GM10248 (cell line): ENCODE data around the gene SLC17A7.

Experiments
- CTCF ChIA-PET: fragments of 300-600 bp; sonication (Branson Sonifier 250); formaldehyde crosslinking; extraction: SDS; loops from one replicate; lab custom pipeline; 2021; ENCODE audit warnings: antibody characterized with exemption; lab: Yijun Ruan, JAX
- POLR2A ChIA-PET: fragments of 350-650 bp; sonication (Branson Sonifier 250); formaldehyde crosslinking; extraction: SDS; loops from one replicate; lab custom pipeline; 2020; ENCODE audit warnings: antibody characterized with exemption; lab: Yijun Ruan, JAX
- DNase-seq: peaks from one replicate; pipeline ENCODE4 v3.0.0; 2012; ENCODE audit errors: extremely low spot score
- TF ChIP-seq, protein P1 (sequence below): IDR thresholded peaks from 2 replicates; pipeline ENCODE4 v1.5.1; 2012; ENCODE audit warnings: mild to moderate bottlenecking, low read depth; ENCODE audit errors: extremely low read depth, missing control alignments, control extremely low read depth

SLC17A7 gene

DNA sequence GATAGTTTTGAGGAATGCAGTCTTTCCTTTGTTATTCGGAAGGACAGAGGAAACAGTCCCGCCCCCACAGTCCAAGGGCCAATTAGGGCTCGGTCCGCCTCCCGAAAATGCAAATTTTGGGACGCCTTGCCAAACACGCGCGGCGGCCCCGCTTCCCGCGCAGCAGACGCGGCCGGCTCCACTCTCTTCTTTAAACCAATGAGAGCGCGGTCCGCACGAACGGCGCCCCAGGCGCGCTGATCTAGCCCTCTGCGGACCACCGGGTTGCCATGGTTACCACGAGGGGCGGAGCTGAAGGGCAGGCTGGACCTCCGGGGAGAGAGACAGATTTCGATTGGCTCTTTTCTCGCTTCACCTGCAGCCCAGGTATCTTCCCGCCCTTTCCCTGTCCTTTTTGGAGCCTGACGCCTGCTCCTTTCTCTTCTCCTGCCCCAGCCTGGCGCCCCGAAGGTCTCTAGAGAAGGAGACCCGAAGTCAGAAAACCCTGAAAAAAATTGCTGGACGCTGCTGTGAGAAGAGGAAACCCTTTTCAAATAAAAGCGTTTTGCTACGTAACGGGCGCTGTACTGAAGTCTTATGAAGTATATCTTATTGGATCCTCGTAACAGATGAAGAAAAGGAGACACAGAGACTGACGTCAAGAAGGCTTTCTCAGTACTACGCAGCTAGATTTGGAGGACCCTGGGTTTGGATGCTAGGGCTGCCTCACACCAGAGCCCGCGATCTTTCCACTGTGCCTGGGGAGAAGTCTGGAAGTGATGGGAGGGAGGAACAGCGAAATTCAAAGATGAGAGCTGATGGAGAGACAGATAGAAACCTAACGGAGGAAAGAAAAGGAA, 20.1 kb downstream of the SLC17A7 start:
- TF ChIP-seq, protein P1, sequence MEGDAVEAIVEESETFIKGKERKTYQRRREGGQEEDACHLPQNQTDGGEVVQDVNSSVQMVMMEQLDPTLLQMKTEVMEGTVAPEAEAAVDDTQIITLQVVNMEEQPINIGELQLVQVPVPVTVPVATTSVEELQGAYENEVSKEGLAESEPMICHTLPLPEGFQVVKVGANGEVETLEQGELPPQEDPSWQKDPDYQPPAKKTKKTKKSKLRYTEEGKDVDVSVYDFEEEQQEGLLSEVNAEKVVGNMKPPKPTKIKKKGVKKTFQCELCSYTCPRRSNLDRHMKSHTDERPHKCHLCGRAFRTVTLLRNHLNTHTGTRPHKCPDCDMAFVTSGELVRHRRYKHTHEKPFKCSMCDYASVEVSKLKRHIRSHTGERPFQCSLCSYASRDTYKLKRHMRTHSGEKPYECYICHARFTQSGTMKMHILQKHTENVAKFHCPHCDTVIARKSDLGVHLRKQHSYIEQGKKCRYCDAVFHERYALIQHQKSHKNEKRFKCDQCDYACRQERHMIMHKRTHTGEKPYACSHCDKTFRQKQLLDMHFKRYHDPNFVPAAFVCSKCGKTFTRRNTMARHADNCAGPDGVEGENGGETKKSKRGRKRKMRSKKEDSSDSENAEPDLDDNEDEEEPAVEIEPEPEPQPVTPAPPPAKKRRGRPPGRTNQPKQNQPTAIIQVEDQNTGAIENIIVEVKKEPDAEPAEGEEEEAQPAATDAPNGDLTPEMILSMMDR: no peak
- no peak for DNase-seq
- CTCF ChIA-PET: interaction anchor here (1.2 to 3.5 kb wide), 4 partner anchors 13 to 30 kb away, joined by 3 to 21 read pairs (median 5); no protein-coding TSS in a partner anchor
- POLR2A ChIA-PET: no interaction called here

DNA sequence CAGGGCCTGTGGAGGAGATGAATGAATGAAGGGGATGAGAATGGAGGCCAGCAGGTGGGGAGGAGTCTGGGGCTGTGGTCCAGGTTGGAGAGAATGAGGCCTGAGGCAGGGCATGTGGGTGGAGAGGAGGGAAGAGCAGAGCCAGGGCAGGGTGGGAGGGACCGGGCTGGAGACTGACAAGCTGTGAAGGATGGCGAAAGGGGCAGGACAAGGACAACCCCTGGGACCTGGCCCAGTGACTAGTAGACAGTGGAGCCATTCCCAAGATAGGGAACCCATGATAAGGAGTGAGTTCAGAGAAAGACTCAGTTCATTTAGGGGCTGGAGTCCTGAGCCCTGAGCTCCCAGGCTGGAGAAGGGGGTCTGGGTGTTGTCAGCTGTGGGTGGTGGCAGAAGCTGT, 21.1 kb downstream of the SLC17A7 start:
- TF ChIP-seq, protein P1: no peak
- ChIA-PET POLR2A (no interaction called here), CTCF (interaction anchor here (0.8 to 3.5 kb wide), 7 partner anchors 11 to 325 kb away, joined by 3 to 21 read pairs (median 3); no protein-coding TSS in a partner anchor)
- no peak for DNase-seq

DNA sequence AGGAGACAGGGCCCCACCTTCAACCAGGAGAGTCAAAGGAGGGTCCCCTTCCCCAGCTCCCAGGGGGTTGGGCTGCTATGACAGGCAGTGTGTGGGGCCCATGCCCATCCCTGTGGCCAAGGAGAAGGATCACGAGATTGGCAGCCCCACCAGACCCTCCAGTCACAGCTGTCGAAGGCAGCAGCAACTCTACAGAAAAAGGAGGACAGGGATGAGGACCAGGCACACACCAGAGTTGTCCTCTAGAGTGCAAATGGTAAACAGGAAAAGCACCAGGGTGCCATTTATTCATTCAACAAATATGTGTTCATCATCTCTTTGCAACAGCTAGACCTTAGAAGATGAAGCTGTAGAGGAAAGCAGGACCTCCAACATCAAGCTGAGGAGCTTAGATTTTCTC, 22.2 kb downstream of the SLC17A7 start:
- TF ChIP-seq, protein P1: no peak
- DNase-seq: no peak
- ChIA-PET CTCF (interaction anchor here (1.1 to 3.5 kb wide), 7 partner anchors 8 to 324 kb away, joined by 3 to 21 read pairs (median 7); no protein-coding TSS in a partner anchor), POLR2A (no interaction called here)

DNA sequence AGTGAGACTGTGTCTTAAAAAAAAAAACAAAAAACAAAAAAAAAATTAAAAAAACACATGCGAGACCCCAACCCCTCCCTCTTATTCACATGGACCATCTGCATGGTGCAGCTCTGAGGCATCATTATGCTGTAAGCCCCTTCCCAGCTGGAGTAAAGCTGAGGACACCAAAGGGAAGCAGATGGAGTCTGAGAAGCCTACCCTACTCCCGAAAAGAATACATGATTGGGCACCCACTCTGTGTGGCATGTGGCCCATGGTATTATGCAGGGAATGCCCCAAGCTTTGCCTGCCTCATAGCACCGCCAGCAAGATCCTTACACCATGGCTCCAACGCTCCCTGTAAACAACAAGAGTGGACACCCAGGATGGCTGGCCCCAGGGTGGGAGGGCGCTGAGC, 22.8 kb downstream of the SLC17A7 start:
- ChIA-PET POLR2A (no interaction called here), CTCF (interaction anchor here (1.8 to 3.5 kb wide), 4 partner anchors 9 to 27 kb away, joined by 4 to 21 read pairs (median 10); no protein-coding TSS in a partner anchor)
- TF ChIP-seq, protein P1: no peak
- DNase-seq: no peak

DNA sequence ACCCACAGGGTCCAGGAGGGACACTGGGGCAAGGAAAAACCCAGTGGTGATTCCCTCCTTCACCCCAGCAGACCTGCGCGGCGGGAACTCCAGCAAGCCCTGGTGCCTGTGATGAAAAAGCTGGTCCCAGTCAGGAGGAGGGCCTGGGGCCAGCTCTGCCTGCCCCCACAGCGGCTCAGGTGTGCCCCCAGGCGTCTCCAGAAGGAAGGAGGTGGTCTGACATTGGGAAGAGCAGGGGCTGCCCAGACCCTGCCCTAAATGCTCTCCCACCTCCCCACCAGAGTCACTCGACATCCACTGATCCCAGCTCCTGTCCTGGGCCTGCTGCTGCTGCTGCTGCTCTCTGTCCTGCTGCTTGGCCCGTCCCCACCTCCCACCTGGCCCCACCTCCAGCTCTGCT, 24.2 kb downstream of the SLC17A7 start:
- ChIA-PET CTCF (interaction anchor here (1.1 to 2.6 kb wide), 6 partner anchors 10 to 59 kb away, joined by 3 to 11 read pairs (median 4); no protein-coding TSS in a partner anchor), POLR2A (no interaction called here)
- no peak for DNase-seq
- TF ChIP-seq, protein P1: no peak

DNA sequence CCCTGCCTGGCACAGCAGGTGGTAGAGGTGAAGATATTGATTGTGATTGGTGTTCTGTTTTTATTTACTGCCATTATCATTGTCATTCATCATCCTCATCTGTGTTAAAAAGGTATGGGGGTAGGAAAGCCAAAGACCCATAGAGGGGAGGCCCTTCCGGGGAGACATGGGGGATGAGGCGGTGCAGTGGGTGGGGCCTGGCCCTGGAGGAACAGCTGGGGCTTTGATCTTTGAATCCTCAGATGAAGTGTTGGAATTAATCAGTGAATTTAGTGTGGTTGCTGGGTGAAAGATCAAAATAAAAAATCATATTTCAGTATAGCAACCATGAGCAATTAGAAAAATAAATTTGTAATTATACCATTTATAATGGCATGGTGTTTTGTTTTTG, 25.5 kb downstream of the SLC17A7 start:
- TF ChIP-seq, protein P1: no peak
- ChIA-PET CTCF (interaction anchor here (0.9 to 1.2 kb wide), 5 partner anchors 12 to 115 kb away, joined by 3 to 4 read pairs (median 3); no protein-coding TSS in a partner anchor), POLR2A (no interaction called here)
- DNase-seq: no peak
